Stimulated activated naive CD4-positive, alpha-beta T cell treated with Interleukin-2 at 50 U/mL for 16 hours (primary cell): Measurements from ENCODE around the gene CENPX.

Experiments used
- DNase-seq: peaks from one replicate; lab custom pipeline; 2025; lab: John Stamatoyannopoulos, UW

The CENPX gene

DNA sequence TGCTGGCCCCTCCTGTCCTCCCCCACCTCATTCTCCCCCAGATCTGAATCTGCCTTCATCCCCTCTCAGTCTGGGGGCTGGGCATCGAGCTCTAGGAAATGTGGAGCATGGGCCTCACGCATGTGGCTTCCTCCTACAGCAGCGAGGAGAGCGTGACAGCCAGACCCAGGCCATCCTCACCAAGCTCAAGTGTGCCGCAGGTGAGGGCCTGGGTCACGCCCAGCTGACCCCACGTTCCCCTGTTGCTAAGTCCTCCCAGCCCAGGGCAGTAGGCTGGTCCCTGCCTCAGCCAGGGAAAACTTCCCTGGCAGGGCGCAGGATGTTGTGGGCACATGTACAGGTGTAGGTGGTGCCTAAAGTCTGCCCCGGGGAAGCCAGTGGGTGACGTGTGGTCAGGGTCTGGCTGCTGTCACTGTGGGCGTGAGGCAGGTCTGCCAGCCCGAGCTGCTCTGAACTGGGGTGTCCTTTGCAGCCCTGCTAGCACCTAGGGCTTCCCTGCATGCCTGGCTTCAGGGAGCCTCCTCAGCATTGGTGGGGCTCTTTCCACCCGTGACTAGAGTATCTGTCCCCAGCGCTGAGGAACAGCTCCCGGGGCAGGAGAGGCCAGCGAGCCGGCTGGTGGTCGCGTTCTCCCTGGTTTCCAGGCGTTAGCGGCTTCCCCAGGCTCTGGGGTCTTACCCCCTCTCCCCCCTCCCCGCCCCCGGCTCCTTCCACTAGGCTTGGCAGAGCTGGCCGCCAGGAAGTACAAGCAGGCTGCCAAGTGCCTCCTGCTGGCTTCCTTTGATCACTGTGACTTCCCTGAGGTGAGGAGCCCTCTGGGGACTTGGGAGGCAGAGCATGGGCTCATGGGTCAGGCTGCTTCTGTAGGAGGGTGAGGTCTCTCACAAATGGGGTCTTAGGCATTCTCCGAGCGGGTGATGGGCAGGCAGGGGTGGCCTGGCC lies 32.6 kb upstream of the CENPX start:
- DNase-seq = no peak

DNA sequence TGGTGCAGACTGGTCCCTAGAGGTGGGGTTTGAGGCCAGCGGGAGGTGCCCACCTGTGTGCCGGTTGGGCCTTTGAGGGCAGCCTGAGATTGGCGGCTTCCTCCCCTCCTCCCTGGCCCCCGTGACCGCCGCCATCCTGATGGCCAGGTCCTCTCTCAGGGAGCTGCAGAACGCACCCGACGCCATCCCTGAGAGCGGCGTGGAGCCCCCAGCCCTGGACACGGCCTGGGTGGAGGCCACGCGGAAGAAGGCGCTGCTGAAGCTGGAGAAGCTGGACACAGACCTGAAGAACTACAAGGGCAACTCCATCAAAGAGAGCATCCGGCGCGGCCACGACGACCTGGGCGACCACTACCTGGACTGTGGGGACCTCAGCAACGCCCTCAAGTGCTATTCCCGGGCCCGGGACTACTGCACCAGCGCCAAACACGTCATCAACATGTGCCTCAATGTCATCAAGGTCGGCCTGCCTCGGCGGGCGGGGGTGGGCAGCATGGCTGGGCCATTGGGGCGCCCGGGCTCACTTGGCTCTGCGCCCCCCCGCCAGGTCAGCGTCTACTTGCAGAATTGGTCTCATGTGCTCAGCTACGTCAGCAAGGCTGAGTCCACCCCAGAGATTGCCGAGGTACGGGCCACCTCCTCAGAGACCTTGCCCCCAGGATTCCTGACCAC lies 31.8 kb upstream of the CENPX start:
- no peak for DNase-seq

DNA sequence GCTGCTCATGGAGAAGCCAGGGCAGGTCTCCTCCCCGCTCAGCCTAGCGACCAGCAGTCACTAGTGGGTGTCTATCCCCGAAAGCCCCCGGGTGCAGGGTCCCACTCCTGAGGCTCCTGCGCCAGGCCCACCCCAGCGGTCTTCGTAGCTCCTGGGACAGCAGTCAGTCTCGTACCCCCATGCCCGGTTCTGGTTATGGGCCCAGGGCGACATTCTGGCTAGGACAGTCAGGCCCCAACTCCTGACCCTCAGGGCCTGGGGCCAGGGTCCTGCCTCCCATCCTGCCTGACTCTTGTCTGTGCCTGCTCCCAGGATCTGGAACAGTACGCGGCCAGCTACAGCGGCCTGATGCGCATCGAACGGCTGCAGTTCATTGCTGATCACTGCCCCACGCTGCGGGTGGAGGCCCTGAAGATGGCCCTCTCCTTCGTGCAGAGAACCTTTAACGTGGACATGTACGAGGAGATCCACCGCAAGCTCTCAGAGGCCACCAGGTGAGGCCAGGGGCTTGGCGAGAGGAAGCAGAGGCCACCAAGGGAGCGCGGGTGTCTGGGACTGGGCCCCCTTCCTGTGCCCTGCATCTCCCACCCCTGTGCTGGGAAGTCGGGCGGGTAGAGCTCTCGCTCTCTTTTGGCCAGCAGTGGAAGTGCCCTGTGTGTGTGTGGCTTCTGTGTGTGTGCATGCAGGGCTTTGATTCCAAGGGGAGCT lies 31.0 kb upstream of the CENPX start:
- DNase-seq = no peak

DNA sequence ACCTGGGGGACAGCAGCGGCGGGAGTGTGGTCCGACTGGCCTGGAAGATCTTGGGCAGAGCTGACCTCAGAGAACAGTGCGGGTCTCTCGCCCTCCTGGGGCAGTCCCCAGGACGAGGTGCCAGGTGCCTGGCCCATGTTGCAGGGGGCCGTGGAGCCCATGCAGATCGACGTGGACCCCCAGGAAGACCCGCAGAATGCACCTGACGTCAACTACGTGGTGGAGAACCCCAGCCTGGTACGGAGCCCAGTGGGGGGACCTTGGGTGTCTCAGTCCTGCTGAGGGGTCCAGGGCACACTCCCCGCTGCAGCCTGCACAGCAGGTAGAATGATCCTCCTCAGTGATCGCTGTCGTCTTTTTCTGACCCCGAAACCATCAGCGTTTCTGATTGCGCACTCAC lies 30.5 kb upstream of the CENPX start:
- DNase-seq = no peak

DNA sequence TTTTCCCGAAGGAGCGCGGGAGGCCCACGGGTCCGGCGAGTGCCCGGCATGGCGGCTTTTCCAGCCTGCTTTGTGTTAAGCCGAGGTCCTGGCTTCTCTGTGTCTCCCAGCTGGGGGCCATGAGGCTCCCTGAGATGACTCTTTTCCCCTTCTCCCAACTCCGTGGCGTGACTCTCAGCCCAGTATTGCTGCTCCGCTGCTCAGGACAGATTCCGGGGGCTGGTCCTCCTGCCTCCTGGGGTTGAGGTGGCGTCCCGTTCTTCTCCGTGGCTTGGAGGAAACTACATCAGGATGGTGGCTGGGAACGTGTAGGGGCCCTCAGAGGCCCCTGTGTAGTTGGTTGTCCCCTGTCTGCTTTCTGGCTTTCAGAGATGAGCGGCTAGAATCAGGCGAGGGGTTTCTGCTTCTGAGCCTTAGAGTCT lies 30.0 kb upstream of the CENPX start:
- DNase-seq = no peak

DNA sequence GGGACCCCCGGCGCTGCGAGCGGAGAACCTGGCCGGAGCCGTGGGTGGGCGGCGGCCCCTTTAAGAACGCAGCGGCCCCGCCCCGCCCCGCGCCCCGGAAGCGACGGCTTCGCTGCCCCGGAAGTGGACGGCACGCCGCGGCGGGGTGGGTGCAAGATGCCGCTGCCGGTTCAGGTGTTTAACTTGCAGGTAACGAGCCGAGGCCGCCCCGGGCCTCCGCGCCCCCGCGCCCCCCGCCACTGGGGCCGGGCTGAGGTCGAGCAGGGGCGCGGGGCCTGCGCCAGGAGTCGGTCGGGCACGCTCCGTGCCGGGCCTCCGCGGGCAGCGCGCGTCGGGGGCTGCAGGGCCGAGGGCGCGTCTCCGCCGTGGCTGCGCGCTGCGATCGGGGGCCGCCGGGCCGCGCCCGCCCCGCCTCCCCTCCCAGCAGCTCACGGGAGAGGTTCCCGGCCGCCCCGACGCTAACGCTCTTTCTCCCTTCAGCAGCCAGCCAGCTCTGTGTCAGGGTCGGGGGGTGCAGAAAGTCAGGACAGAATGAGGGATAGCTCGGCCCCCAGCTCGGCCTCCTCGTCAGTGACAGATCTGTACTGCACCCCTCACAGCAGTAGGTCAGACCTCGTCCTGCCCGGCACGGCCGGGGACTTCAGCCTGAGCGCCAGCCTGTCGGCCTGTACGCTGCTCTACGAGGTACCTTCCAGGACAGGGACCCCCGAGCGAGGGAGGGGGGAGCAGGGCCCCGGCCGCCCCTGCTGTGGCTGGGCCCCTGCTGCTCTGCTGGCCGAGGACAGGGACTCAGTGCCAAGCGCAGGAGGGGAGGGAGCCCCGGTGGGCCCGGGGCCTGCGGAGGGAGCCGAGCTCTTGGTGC lies 29.3 kb upstream of the CENPX start, which contains the start of the genes GPS1 and RFNG:
TSS of gene GPS1 (plus strand) at position 123 of the 862 bp plus-strand sequence. CDS start at position 157, 34 bp downstream.
TSS of gene RFNG (minus strand) at position 36 of the 862 bp plus-strand sequence. CDS start 45 bp downstream, outside the sequence.
- DNase-seq = peak; percentile 84

DNA sequence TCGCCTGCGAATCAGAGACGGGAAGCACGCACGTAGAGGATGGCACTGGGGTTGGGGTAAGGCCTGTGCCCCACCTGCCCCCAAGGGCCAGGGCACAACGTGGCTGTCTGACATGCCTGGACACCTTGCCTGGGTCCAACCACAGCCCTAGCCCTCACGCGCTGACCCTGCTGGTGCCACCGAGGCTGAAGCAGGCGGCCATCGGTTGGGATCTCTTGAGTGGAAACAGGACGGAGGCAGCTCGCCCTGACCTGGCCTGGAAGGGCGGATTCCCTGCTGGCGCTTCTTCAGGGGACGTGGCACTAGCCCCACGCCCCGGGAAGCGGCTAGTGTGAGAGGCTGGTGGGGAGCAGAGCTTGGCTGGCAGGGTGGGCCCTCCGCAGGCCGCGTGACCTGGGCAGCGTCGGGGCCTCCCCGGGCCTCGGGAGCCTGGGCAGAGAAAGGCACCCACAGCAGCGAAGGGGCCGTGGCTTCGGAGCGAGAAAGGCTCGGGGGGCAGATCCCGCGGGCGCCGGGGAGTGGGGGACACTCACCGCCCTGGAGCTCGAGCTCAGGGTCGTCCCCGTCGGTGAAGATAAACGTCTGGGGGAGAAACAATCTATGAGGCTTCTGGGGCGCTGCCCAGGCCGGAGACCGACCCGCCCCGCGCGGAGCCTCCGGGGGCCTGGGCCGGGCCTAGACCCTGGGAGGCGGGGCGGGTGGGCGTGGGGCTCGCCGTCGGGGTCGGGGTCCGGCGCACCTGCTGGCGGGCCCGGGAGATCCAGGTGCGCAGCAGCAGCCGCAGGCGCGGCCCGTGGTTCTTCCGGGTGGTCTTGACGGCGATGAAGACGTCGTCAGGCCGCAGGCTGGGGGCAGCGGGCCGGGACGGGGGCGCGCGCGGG lies 28.3 kb upstream of the CENPX start:
- DNase-seq = no peak

DNA sequence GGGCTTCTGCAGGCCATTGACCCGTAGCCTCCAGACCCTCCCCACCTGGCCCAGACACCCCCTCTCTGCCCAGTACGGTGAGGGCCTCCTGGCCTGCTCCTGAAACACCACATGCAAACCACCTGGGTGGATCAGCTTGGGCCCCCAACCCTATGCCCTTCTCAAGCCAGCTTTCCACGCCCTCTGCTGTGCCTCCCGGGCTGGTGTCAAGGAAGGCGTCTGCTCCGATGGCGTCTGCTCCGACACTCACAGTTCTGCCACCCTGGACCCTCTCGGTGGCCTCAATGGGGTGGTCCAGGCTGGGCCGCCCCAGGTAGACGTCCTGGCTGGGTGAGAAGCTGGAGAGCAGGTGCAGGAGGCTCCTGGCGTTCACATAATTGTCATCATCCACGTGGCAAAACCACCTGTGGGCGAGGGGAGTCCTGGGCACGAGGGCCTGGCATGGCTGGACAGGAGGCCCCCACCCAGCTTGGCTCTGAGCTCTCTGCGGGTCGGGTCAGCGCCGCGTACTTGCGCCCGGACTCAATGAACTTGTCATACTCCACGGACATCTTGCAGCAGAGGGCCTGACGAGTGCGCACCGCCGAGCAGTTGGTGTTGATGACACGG lies 27.6 kb upstream of the CENPX start:
- DNase-seq = no peak

DNA sequence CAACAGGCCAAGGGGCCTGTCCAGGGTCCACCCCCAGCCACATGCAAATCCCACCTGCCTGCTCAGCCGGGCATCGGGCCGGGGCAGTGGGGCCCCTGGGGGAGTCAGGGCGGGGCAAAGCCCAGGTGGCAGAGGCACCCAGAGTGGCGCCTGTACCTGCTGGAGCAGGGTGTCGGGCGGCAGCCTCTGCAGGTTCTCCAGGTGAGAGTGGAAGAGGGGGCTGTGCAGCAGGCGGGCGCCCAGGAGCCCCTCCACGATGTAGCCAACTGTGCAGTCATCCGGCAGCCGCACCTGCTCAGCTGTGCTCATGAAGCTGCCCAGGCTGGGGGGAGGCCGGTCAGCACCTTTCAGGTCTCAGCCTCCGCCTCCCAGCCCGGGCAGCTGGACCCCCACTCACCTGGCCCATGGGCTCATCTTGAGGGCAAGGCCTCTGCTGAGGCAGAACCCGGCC lies 26.9 kb upstream of the CENPX start:
- no peak for DNase-seq

DNA sequence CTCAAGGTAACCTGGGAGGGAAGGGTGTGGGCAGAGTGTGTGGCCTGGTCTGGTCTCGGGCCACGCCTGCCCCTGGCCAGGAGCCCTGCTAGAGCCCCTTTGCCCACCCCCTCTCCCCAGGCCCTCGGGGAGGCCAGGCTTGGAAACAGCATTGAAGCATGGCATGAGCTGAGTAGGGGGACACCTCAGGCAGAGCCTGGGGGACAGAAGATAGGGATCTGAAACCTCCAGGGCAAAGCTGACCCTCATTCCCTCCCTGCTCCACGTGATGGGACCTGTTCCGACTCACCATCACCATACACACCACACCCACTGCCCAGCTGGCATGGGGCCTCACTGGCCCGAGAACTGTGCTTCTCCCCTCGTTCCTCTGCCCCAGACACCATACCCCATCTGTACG lies 26.4 kb upstream of the CENPX start:
- DNase-seq = no peak

DNA sequence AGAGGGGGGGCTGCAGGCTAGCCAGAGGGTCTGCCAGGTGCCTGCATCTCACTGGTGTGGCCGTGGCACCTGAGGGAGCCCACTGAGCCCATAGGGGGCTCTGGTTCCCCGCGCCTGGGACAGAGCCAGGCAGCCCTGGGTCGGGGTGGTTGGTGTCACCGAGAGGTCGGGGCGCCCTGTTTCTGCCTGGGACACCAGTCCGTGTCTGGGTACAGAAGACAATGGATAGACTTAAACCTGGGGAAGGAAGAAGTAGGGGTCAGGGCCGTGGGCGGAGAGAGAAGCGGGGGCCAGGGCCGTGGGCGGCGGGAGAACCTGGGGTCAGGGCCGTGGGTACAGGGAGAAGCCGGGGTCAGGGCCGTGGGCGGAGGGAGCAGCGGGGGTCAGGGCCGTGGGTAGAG lies 25.9 kb upstream of the CENPX start:
- DNase-seq = no peak

DNA sequence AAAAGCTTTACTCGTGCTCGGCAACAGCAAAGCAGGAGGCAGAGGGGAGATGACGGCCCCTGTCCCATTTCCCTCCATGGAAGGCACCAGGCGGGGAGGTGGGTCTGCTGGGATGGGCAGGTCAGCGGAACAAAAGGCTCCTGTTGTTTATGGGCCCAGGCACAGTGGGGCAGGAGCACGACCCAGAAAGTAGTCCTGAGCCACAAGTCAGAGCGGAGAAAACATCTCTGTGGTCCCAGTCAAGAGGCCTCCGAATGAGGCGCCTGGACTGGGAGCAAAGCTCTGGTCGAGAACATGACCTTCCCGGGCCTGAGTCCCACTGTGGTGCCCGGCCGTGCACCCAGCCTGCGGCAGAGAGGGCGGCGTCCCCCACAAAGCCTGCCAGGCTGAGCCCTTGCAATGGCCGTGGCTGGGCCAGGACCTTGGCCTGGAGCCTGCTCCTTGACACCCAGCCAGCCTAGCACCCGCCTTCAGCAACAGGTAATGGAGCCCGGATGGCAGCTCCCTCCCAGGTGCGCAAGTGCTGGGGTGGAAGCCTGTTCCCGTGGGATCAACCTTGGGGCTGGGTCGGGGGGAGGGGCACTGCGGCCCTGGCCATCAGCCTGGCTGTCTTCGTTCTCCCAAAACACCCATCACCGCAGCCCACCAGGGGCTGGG lies 25.4 kb upstream of the CENPX start:
- no peak for DNase-seq

DNA sequence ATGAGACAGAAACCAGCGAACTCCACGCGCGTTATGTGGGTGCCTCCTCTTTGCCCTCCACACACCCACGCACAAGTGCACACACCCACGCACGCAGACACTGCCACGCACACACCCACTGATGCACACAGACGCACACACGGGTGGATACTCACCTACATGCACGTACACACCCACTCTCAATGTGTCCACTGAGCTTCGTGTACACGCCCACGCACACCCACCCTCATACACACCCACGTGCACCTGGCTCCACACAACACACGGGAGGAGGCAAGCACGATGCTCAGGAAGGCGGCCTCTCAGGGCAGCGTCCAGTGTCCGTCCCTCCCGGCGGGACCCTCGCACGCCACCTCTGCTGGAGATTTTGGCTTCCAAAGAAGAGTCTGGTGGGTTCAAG lies 24.7 kb upstream of the CENPX start:
- DNase-seq = no peak

DNA sequence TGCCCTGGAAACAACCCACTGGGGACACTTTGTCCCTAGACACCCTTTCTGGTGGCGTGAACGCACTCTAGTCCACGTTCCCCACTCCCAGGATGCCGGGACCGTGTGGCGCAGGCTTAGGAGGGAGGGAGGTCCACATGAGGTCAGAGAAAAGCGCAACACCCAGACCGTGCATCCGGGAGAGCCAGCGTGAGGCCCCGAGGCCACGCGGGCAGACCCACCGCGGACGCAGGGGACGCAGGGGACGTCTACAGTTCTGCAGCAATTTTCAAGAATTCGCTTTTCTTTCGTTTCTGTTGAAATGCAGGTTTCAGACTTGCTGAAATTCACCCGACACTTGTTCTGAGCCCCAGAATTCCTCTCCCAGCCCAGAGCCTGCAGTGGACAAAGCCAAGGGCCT lies 24.2 kb upstream of the CENPX start:
- no peak for DNase-seq

DNA sequence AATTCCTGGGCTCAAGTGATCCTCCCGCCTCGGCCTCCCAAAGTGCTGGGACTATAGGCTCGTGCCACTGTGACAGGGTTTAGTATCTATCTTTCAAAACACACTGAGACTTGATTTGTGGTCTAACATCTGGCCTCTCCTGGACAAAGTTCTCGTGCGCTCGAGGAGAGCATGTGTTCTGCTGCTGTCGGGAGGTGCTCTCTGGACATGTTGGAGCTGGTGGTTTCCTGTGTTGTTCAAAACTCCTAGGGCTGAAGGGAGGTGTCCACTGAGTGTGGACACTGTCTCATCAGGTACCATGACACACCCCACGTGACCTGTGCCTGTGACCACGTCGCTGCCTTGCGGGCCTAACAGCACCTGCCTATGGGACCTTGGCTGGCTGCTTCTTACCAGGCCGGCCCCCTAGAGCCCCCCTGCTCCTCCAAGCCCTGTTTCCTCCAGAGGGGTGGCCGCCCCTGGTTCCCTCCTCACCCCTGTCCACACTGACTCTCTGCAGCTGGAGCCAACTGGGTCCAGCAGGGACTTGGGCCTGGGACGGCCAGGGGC lies 23.3 kb upstream of the CENPX start:
- no peak for DNase-seq

DNA sequence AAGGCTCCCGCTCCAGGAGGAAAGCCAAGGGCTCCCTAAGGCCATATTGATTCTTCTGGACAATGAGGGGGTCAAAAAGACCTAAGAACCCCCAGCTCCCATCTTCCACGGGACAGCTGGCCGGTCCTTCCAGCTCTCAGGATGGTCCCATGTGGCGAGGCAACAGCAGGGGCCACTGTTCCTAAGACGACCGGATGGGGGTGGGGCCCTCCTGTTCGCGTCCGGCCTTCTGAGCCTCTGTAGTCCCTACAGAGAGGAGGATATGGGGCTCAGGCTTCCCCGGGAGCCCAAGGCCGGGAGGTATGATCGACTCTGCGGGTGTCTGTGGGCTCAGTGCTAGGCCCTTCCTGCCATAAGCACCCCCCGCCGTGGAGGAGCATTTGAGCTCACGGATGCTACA lies 20.8 kb upstream of the CENPX start:
- no peak for DNase-seq

DNA sequence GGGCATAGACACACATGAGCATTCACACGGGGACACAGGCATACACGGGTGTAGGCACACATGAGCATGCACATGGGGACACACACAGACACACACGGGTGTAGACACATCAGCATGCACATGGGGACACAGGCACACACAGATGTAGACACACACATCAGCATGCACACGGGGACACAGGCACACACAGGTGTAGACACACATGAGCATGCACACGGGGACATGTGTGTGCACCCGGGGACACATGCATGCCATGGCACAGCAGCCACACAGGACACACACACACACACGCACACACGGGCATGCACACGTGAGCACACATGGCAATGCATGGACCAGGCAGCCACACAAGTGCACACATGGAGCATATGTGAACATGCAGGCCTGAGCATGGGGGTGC lies 20.0 kb upstream of the CENPX start:
- no peak for DNase-seq

DNA sequence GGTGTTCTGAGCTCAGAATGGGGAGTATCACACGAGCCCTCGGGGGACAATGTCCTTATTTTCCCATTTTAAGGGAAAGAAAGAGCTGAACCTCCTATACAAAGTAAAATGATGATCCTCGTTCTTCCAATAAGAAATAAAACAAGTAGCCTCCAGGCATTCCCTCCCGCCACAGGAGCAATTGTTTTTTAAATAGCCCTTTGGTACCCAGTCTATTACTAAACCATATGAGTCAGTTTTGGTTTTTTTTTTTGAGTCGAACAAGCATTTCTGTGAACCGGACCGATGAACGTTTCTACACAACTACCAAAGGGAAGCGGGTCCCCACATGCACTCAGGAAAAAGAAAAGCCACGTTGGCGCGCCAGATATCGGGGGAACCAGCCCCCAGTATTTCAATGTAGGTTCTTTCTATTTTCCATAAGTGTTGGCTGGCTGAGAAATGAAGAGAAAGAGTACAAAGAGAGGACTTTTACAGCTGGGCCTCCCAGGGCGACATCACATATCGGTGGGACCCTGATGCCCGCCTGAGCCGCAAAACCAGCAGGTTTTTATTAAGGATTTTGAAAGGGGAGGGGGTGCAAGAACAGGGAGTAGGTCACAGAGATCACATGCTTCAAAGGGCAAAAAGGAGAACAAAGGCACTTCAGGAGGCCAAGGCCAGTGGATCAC lies 18.6 kb upstream of the CENPX start:
- no peak for DNase-seq
